MCF 10A (cell line): Measurements from ENCODE around the gene VARS2. TPM values are rescaled to one million over a fixed set of nuclear protein-coding genes. Genes with fewer than 3 reads are reported as not detected.
A peak's percentile ranks its signal among the peaks of the same experiment; 100 is the strongest.

Source experiments
- BruUV-seq: library from RNA; stranded (reverse); fragments of 400-500 nt; replicated peaks from 2 replicates; lab custom pipeline; 2021; lab: Mats Ljungman, UMichigan
- CTCF ChIA-PET: fragments of 300-600 bp; sonication (Branson Sonifier 250); formaldehyde crosslinking; extraction: SDS; loops from one replicate; lab custom pipeline; 2021; ENCODE audit warnings: antibody characterized with exemption, inconsistent platforms; lab: Yijun Ruan, JAX
- POLR2A ChIA-PET: fragments of 300-600, 350-650 bp; sonication (Branson Sonifier 250); formaldehyde crosslinking; extraction: SDS; loops from one replicate; lab custom pipeline; 2020; ENCODE audit warnings: antibody characterized with exemption, inconsistent platforms; lab: Yijun Ruan, JAX
- DNase-seq: peaks from one replicate; pipeline ENCODE4 v3.0.0-alpha.2; 2018; ENCODE audit not compliant: unreplicated experiment
- H3K27ac Mint-ChIP-seq: one replicate; pipeline ENCODE4 v1.8.0; 2022; ENCODE audit warnings: mild to moderate bottlenecking, low read depth, mixed read lengths; ENCODE audit not compliant: unreplicated experiment
- H3K27me3 Mint-ChIP-seq: one replicate; pipeline ENCODE4 v1.8.0; 2022; ENCODE audit warnings: mixed read lengths; ENCODE audit not compliant: insufficient read depth, unreplicated experiment
- H3K36me3 Mint-ChIP-seq: one replicate; pipeline ENCODE4 v1.8.0; 2022; ENCODE audit warnings: mild to moderate bottlenecking, moderate library complexity, mixed read lengths; ENCODE audit not compliant: insufficient read depth, unreplicated experiment
- H3K4me1 Mint-ChIP-seq: one replicate; pipeline ENCODE4 v1.8.0; 2022; ENCODE audit warnings: mixed read lengths; ENCODE audit not compliant: insufficient read depth, unreplicated experiment
- H3K4me3 Mint-ChIP-seq: one replicate; pipeline ENCODE4 v1.8.0; 2022; ENCODE audit warnings: mild to moderate bottlenecking, moderate library complexity, mixed read lengths; ENCODE audit not compliant: unreplicated experiment
- H3K9me3 Mint-ChIP-seq: one replicate; pipeline ENCODE4 v1.8.0; 2022; ENCODE audit warnings: mixed read lengths; ENCODE audit not compliant: unreplicated experiment
- CTCF ChIP-seq: fragments of 200-600 bp; IDR thresholded peaks from one replicate; pipeline ENCODE4 v1.8.0; 2022; ENCODE audit warnings: antibody characterized with exemption, mild to moderate bottlenecking; ENCODE audit not compliant: unreplicated experiment
- intact Hi-C: fragments of 100-400 bp; cut with micrococcal nuclease; formaldehyde crosslinking; loops from 2 replicates; pipeline ENCODE4 v1.14.1; 2022
- total RNA-seq: library from RNA; stranded (reverse); gene quantifications from 2 replicates; pipeline ENCODE4 v1.2.3, GENCODE V29; 2022

The VARS2 gene
- total RNA-seq, 1 experiment from 2014 or later: 52.7 TPM

- no peaks in the 10 kb centered on the region for H3K27me3 Mint-ChIP-seq
- intact Hi-C loops: loop anchor here (1.0 kb wide), 4 partner anchors 27 to 155 kb away; no protein-coding TSS in a partner anchor
- TF ChIP-seq CTCF: no peak
- peaks cover 18% of the 10 kb centered on the region for H3K4me1 Mint-ChIP-seq
- BruUV-seq: no TSS peak
- POLR2A ChIA-PET: interaction anchor here (0.8 to 5.4 kb wide), 34 partner anchors 11 to 224 kb away, joined by 3 to 100 read pairs (median 5); partner anchors contain the start of genes DDR1, FLOT1, MUC21 and NRM
- CTCF ChIA-PET: interaction anchor here (0.5 to 21.4 kb wide), 49 partner anchors 8 to 1051 kb away, joined by 3 to 749 read pairs (median 6); partner anchors contain the start of genes DDR1, MUCL3, PSORS1C1 and SFTA2
- peaks cover 46% of the 10 kb centered on the region for H3K36me3 Mint-ChIP-seq
- no peak for DNase-seq
- no peaks in the 10 kb centered on the region for H3K9me3 Mint-ChIP-seq
- peak overlapping the region; percentile 92 for H3K27ac Mint-ChIP-seq
- peak overlapping the region; percentile 77 for H3K4me3 Mint-ChIP-seq
These were observed 984 bp downstream of the VARS2 start for GRCh38 chr6:30914854-30915590.

DNA sequence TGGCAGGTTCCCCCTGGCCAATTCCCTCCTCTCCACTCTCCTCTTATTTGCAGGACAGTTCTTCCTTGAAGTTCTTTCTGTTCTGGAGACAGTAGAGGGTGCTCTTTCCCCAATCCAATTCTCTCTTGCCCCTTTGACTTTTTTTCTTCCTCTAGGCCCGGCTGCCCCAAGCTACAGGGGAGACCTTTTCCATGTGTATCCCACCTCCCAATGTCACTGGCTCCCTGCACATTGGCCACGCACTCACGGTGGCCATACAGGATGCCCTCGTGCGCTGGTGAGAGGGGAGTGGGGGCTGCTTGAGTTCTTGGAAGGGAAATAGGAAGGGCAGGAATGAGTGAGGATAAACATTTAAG, 1.5 kb downstream of the VARS2 start:
- peaks cover 18% of the 10 kb centered on the region for H3K4me1 Mint-ChIP-seq
- no TSS peak for BruUV-seq
- ChIA-PET POLR2A (interaction anchor here (0.7 to 5.4 kb wide), 32 partner anchors 10 to 200 kb away, joined by 3 to 100 read pairs (median 5); partner anchors contain the start of genes DDR1, MUC21 and PSORS1C1), CTCF (interaction anchor here (0.5 to 21.4 kb wide), 53 partner anchors 9 to 1050 kb away, joined by 3 to 749 read pairs (median 6); partner anchors contain the start of genes DDR1, MUC21, MUC22 and MUCL3)
- peak overlapping the region; percentile 77 for H3K4me3 Mint-ChIP-seq
- no peaks in the 10 kb centered on the region for H3K27me3 Mint-ChIP-seq
- intact Hi-C loops: loop anchor here (1.0 kb wide), 3 partner anchors 27 to 155 kb away; no protein-coding TSS in a partner anchor
- peak; percentile 83 for TF ChIP-seq CTCF
- no peaks in the 10 kb centered on the region for H3K9me3 Mint-ChIP-seq
- DNase-seq: peak; percentile 75
- H3K27ac Mint-ChIP-seq: peak overlapping the region; percentile 92
- H3K36me3 Mint-ChIP-seq: peaks cover 52% of the 10 kb centered on the region

DNA sequence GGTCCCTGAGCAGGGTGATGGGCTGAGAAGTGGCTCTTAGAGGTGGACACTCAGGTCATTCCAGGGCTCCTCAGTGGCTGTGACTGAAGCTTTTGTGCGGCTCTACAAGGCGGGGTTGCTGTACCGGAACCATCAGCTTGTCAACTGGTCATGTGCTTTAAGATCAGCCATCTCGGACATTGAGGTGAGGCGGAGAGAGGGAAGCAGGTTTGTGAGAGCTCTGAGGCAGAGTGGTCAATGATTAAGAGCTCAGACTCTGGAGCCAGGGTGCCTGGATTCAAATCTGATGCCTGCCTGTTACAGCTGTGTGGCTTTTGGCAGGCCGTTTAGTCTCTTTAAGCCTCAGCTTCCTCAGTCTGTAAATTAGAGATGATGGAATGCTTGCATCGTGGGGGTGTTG, 3.0 kb downstream of the VARS2 start:
- no peak for TF ChIP-seq CTCF
- Mint-ChIP-seq H3K4me3 (no peak overlapping the region), H3K9me3 (no peaks in the 10 kb centered on the region), H3K36me3 (peaks cover 47% of the 10 kb centered on the region), H3K4me1 (peaks cover 21% of the 10 kb centered on the region), H3K27me3 (no peaks in the 10 kb centered on the region), H3K27ac (peak overlapping the region; percentile 67)
- no TSS peak for BruUV-seq
- ChIA-PET POLR2A (interaction anchor here (0.8 to 5.4 kb wide), 7 partner anchors 9 to 162 kb away, joined by 3 to 100 read pairs (median 7); partner anchors contain the start of genes DDR1 and GTF2H4), CTCF (interaction anchor here (0.6 to 21.4 kb wide), 9 partner anchors 11 to 198 kb away, joined by 3 to 749 read pairs (median 21); partner anchors contain the start of genes MUCL3, PSORS1C1 and SFTA2)
- DNase-seq: no peak
- intact Hi-C loops: no loop called here

GRCh38 chr6:30917487-30917886, 3.4 kb downstream of the VARS2 start:
- Mint-ChIP-seq H3K27me3 (no peaks in the 10 kb centered on the region), H3K9me3 (no peaks in the 10 kb centered on the region), H3K4me3 (no peak overlapping the region), H3K36me3 (peaks cover 47% of the 10 kb centered on the region), H3K27ac (peak overlapping the region; percentile 67), H3K4me1 (peaks cover 25% of the 10 kb centered on the region)
- no peak for TF ChIP-seq CTCF
- intact Hi-C loops: no loop called here
- ChIA-PET CTCF (interaction anchor here (1.0 to 21.4 kb wide), 4 partner anchors 10 to 160 kb away, joined by 3 to 749 read pairs (median 39); partner anchors contain the start of gene SFTA2), POLR2A (interaction anchor here (0.6 to 5.4 kb wide), 7 partner anchors 9 to 162 kb away, joined by 3 to 100 read pairs (median 7); partner anchors contain the start of genes DDR1 and GTF2H4)
- no TSS peak for BruUV-seq
- no peak for DNase-seq
